Transverse colon (tissue), 4 donors: ENCODE results near the gene SIGLEC7.

Source experiments
- CTCF ChIP-seq, 5 experiments: fragments of 200-600 bp in 3 of 5; fragments of 450-650 bp in 2 of 5; sonication (generic) in 3 of 5; IDR thresholded peaks; 1 replicate in 2 of 5; 2 replicates in 3 of 5; pipeline ENCODE4 v1.5.1; 2016 to 2017; ENCODE audit warnings: antibody characterized with exemption in 5 of 5, inconsistent platforms in 3 of 5, mild to moderate bottlenecking in 2 of 5, moderate library complexity in 1 of 5
- POLR2AphosphoS5 ChIP-seq, 3 donors: sonication (generic); formaldehyde crosslinking; IDR thresholded peaks; one replicate each; pipeline ENCODE4 v1.6.1; 2016; ENCODE audit warnings: antibody characterized with exemption in 3 of 3

- TF ChIP-seq CTCF (IDR thresholded peaks at IDR 0.05) (no peak), POLR2AphosphoS5 (IDR thresholded peaks at IDR 0.05) (no peak)
These were observed 18.3 kb upstream of the SIGLEC7 start for GRCh38 chr19:51123802-51124201.
